ENCODE results near the gene PYGO2. TPM values are rescaled to one million over a fixed set of nuclear protein-coding genes. Genes with fewer than 3 reads are reported as not detected.
A peak's percentile ranks its signal among the peaks of the same experiment; 100 is the strongest.

PYGO2 gene
- total and polyA plus RNA-seq, 7 donors, result 13.6 to 26.9 (median 16.8) TPM

DNA sequence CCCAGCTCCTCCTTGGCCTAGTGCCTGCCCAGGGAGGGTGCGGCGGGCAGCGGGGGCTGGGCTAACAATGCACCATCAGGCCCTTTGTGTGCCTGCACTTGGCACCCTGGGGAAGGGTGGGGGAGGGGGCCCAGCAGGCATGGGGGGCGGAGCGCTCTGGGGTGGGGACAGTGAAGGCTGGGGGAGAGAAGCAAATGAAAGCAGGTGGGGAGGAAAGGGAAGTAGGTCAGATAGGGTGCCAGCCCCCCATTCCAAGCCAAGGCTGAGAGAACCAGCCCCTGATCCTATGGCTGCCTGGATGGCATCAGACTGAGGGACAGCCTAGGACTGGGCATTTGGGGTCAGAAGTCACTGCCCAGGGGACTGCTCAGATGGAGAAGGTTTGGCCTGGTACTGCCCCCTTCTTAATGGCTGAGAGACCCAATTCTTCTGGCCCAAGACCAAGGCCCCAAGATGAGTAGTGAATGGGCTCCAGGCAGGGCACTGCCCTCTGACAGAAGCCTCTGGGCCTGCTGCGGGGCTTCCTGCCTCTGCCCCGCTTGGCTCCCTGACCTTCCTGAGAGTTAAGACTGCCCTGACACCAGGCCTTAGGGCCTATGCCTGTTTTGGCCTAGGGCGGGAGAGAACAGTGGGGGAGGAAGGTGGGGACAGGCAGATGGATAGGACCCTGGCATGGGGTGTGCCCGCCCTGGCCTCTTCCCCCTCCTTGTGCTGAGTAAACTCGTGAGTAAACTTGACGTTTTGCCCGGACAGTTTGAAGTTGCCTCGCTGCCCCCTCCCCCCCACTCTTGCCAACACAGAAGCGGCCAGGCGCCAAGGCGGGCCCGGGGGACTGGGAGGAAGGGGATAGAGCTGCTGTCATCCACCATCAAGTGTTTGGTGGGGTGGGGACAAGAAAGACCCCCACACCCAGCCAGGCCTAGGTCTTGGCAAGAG lies 43.8 kb upstream of the PYGO2 start:
- TF ChIP-seq POLR2AphosphoS5 (IDR thresholded peaks at IDR 0.05) (peak in 3 of 4 donors; percentile 38 to 55 (median 42)), EP300 (IDR thresholded peaks at IDR 0.05) (no peak)
- intact Hi-C loops (cut with DNase I), result no loop called here
- peak overlapping the region; percentile 96 to 99 (median 98) for H3K27ac ChIP-seq
- H3K27me3 ChIP-seq, result no peaks in the 10 kb centered on the region
- peaks cover 0 to 62% (median 56%) of the 10 kb centered on the region in 4 donors for H3K4me1 ChIP-seq
- 13 to 41% methylated on average over 17 of the region's 17 CpGs for WGBS, 2 donors
- no peaks in the 10 kb centered on the region for H3K36me3 ChIP-seq
- no peaks in the 10 kb centered on the region for H3K9me3 ChIP-seq
- peak overlapping the region; percentile 73 to 94 (median 81) for H3K4me3 ChIP-seq
- DNase-seq, result peak; percentile 92

DNA sequence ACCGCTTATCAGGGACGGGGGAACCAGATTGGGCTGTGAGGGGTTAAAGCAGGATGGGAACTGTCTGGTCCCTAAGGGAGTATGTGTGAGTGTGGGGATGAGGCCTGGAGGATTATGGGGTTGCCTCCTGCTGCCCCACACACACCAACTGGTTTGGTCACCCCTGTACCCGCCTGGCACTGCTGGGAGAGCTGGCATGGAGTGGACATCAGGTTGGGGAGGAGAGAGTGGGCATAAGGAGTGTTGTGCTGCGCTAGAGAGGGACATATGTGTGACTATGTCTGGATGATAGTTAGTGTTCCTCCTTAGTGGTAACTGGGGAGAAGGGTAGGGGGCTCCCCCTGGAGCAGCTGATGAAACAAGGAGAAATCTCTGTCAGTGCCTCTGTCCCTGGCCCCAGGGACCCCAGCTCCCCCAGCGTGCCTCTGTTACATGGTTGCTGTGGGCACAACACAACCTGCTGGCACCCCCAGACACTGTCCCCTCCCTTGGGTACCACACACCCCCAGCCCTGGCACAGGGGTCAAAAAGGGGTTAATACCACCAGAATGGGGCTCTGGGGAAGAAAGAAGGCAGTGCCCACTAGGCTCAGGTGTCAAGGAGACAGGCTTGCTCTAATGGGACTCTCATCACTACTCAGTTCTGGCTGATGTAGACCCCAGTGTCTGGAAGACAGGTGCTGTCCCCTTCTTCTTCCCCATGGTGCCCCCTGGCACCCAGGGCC lies 42.9 kb upstream of the PYGO2 start:
- DNase-seq, result no peak
- intact Hi-C loops (cut with DNase I), result loop anchor here (5.0 kb wide), 1 partner anchor 48 kb away; the partner anchor contains the start of gene ADAM15
- 10 to 45% methylated on average over 5 of the region's 5 CpGs for WGBS, 2 donors
- TF ChIP-seq POLR2AphosphoS5 (IDR thresholded peaks at IDR 0.05), result no peak
- no peak for TF ChIP-seq POLR2A (IDR thresholded peaks at IDR 0.05)
- no peak for TF ChIP-seq EP300 (IDR thresholded peaks at IDR 0.05)
- TF ChIP-seq, protein P1, sequence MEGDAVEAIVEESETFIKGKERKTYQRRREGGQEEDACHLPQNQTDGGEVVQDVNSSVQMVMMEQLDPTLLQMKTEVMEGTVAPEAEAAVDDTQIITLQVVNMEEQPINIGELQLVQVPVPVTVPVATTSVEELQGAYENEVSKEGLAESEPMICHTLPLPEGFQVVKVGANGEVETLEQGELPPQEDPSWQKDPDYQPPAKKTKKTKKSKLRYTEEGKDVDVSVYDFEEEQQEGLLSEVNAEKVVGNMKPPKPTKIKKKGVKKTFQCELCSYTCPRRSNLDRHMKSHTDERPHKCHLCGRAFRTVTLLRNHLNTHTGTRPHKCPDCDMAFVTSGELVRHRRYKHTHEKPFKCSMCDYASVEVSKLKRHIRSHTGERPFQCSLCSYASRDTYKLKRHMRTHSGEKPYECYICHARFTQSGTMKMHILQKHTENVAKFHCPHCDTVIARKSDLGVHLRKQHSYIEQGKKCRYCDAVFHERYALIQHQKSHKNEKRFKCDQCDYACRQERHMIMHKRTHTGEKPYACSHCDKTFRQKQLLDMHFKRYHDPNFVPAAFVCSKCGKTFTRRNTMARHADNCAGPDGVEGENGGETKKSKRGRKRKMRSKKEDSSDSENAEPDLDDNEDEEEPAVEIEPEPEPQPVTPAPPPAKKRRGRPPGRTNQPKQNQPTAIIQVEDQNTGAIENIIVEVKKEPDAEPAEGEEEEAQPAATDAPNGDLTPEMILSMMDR (IDR thresholded peaks at IDR 0.05), result no peak
- Histone ChIP-seq H3K27ac (peak overlapping the region; percentile 96 to 99 (median 98)), H3K4me1 (peaks cover 0 to 64% (median 61%) of the 10 kb centered on the region in 4 donors), H3K4me3 (peak overlapping the region; percentile 73 to 94 (median 81)), H3K36me3 (no peaks in the 10 kb centered on the region), H3K27me3 (no peaks in the 10 kb centered on the region), H3K9me3 (no peaks in the 10 kb centered on the region)

DNA sequence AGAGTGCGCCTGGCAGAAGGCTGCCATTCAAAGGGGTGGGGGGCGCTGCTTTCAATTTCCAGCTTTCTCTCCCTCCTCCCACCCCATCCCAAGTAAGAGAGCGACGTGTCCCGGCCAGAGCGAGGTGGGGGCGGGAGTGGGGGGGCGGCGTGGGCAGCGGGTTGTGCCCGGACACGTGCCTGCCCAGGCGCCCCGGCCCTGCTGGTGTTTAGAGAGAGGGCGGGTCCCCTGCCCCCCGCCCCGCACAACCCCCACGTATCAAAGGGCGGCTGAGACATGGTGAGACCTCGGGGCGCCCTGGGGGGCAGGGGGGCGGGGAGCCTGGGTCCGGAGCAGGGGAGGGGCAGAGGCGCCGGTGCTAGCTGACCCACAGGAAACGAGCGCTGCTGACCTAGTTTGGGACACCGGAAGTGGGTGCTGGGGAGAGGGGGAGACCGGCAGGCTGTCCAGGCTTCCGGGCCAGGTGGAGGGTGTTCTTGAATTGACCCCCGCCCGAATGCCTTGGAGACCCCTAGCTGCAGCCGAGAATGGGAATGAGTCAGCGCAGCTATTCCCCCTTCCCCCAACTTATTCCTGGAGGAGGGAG lies 42.3 kb upstream of the PYGO2 start:
- no peaks in the 10 kb centered on the region for H3K36me3 ChIP-seq
- H3K4me1 ChIP-seq, result peaks cover 0 to 66% (median 63%) of the 10 kb centered on the region in 4 donors
- WGBS, 2 donors, result 1 to 3% methylated on average over 34 of the region's 34 CpGs
- TF ChIP-seq POLR2AphosphoS5 (IDR thresholded peaks at IDR 0.05), result peak in 2 of 4 donors; percentile 32 to 44
- TF ChIP-seq EP300 (IDR thresholded peaks at IDR 0.05), result no peak
- no peaks in the 10 kb centered on the region for H3K9me3 ChIP-seq
- peak; percentile 92 for DNase-seq
- H3K27ac ChIP-seq, result peak overlapping the region; percentile 96 to 99 (median 98)
- peak overlapping the region; percentile 73 to 94 (median 81) for H3K4me3 ChIP-seq
- H3K27me3 ChIP-seq, result no peaks in the 10 kb centered on the region
- intact Hi-C loops (cut with DNase I), result loop anchor here (5.0 kb wide), 1 partner anchor 48 kb away; the partner anchor contains the start of gene ADAM15

DNA sequence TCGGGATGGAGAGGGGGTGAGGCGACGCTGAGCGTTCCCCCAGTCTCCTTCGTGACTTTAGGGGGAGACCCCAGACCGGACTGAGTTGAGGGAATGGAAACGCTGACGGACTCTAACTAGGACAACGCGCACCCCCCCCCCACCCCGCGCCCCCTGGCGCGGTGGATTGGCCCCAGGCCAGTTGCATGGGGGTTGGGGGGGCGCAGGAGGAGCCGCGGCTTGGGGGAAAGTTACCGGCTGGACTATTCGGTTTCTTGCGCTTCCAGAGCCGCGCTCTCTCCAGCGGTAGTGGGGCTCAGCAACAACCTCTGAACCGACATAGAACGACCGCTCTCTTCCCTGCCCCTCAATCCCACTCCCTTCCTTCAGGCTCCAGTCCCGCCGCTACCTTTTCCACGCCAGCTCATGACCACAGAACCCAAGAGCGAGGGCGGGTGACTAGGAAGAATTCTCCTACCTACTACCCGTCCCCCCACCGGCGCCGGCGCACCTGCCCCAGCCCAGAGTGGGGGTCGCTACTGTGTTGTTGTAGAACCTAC lies 41.7 kb upstream of the PYGO2 start:
- Histone ChIP-seq H3K4me3 (peak overlapping the region; percentile 73 to 94 (median 81)), H3K9me3 (no peaks in the 10 kb centered on the region), H3K36me3 (no peaks in the 10 kb centered on the region), H3K4me1 (peaks cover 0 to 64% (median 62%) of the 10 kb centered on the region in 4 donors), H3K27ac (peak overlapping the region; percentile 96 to 99 (median 98)), H3K27me3 (no peaks in the 10 kb centered on the region)
- intact Hi-C loops (cut with DNase I), result loop anchor here (5.0 kb wide), 1 partner anchor 49 kb away; the partner anchor contains the start of gene ADAM15
- 0 to 1% methylated on average over 37 of the region's 37 CpGs for WGBS, 2 donors
- no peak for DNase-seq
- TF ChIP-seq EP300 (IDR thresholded peaks at IDR 0.05), result no peak
- TF ChIP-seq POLR2A (IDR thresholded peaks at IDR 0.05), result no peak
- no peak for TF ChIP-seq POLR2AphosphoS5 (IDR thresholded peaks at IDR 0.05)
- TF ChIP-seq, protein P1 (IDR thresholded peaks at IDR 0.05), result no peak

All from sigmoid colon (tissue), 7 donors.